Neural cell (in vitro differentiated cells): ENCODE results near the gene RNU11. TPM values are rescaled to one million over a fixed set of nuclear protein-coding genes. Genes with fewer than 3 reads are reported as not detected.
A peak's percentile ranks its signal among the peaks of the same experiment; 100 is the strongest.
"Not testable (repeated sequence)": the region's sequence is repeated elsewhere in the genome, so short reads cannot be mapped to it uniquely, and the experiment has no call there.

Experiments used
- H2AFZ ChIP-seq: fragments of 200-600, 300-800 bp; sonication (generic), shearing (Covaris generic); 2 replicates; pipeline ENCODE4 v1.6.0; 2014; ENCODE audit warnings: low read depth, mild to moderate bottlenecking, antibody characterized with exemption, low read length, moderate library complexity
- H3F3A ChIP-seq: fragments of 200-600 bp; shearing (Covaris generic); 2 replicates; pipeline ENCODE4 v1.6.1; 2016; ENCODE audit warnings: mild to moderate bottlenecking, moderate library complexity, mixed read lengths, antibody characterized with exemption, low read length; ENCODE audit not compliant: insufficient read depth, poor library complexity, severe bottlenecking
- H3K27ac ChIP-seq: fragments of 200-600, 300-800 bp; sonication (generic), shearing (Covaris generic); 2 replicates; pipeline ENCODE4 v1.5.1; 2014; ENCODE audit warnings: mild to moderate bottlenecking, low read length, moderate library complexity
- H3K27me3 ChIP-seq: fragments of 300-800, 200-600 bp; sonication (generic), shearing (Covaris generic); 2 replicates; pipeline ENCODE4 v1.6.0; 2014; ENCODE audit warnings: mild to moderate bottlenecking, low read depth, low read length, moderate library complexity; ENCODE audit not compliant: insufficient read depth
- H3K36me3 ChIP-seq: fragments of 300-800, 200-600 bp; sonication (generic), shearing (Covaris generic); 2 replicates; pipeline ENCODE4 v1.5.1; 2014; ENCODE audit warnings: mild to moderate bottlenecking, antibody characterized with exemption, low read length, moderate library complexity; ENCODE audit not compliant: insufficient read depth
- H3K4me2 ChIP-seq: fragments of 300-800, 200-600 bp; sonication (generic), shearing (Covaris generic); 2 replicates; pipeline ENCODE4 v1.6.0; 2014; ENCODE audit warnings: mild to moderate bottlenecking, low read length
- H3K4me3 ChIP-seq: fragments of 300-800, 200-600 bp; sonication (generic), shearing (Covaris generic); 2 replicates; pipeline ENCODE4 v1.5.1; 2014; ENCODE audit warnings: mild to moderate bottlenecking, low read length, moderate library complexity
- H3K79me2 ChIP-seq: fragments of 200-600 bp; shearing (Covaris generic); replicated peaks from 2 replicates; pipeline ENCODE4 v1.6.0; 2014; ENCODE audit warnings: mild to moderate bottlenecking, low read length, moderate library complexity; ENCODE audit not compliant: insufficient read depth
- H3K9ac ChIP-seq: fragments of 300-800, 200-600 bp; sonication (generic), shearing (Covaris generic); 2 replicates; pipeline ENCODE4 v1.6.1; 2016; ENCODE audit warnings: mild to moderate bottlenecking, low read length, mixed read lengths
- H3K9me2 ChIP-seq: fragments of 200-600 bp; shearing (Covaris generic); 2 replicates; pipeline ENCODE4 v1.6.1; 2016; ENCODE audit warnings: mild to moderate bottlenecking, low read length, mixed read lengths; ENCODE audit not compliant: insufficient read depth
- H3K9me3 ChIP-seq: fragments of 200-600, 300-800 bp; sonication (generic), shearing (Covaris generic); 2 replicates; pipeline ENCODE4 v1.6.1; 2016; ENCODE audit warnings: mild to moderate bottlenecking, mixed run types, low read length, moderate library complexity, mixed read lengths
- H4K20me1 ChIP-seq: fragments of 200-600 bp; shearing (Covaris generic); 2 replicates; pipeline ENCODE4 v1.6.1; 2016; ENCODE audit warnings: mild to moderate bottlenecking, mixed run types; ENCODE audit not compliant: insufficient read depth
- EP300 ChIP-seq: fragments of 450-650 bp; conservative IDR thresholded peaks from 2 replicates; pipeline ENCODE4 v1.6.1; 2014; ENCODE audit warnings: antibody characterized with exemption, mild to moderate bottlenecking, moderate library complexity; ENCODE audit not compliant: poor library complexity, severe bottlenecking
- EZH2 ChIP-seq: fragments of 200-600, 300-800 bp; shearing (Covaris generic), sonication (generic); IDR thresholded peaks from 2 replicates; pipeline ENCODE4 v1.6.1; 2014; ENCODE audit warnings: antibody characterized with exemption, low read length, borderline replicate concordance, mild to moderate bottlenecking; ENCODE audit not compliant: insufficient read depth, poor library complexity, severe bottlenecking
- MXI1 ChIP-seq: fragments of 450-650 bp; conservative IDR thresholded peaks from 2 replicates; pipeline ENCODE4 v1.6.1; 2014; ENCODE audit warnings: antibody characterized with exemption, mild to moderate bottlenecking; ENCODE audit not compliant: poor library complexity, severe bottlenecking
- POLR2AphosphoS5 ChIP-seq: IDR thresholded peaks from 2 replicates; pipeline ENCODE4 v1.6.1; 2012
- RAD21 ChIP-seq: fragments of 450-650 bp; conservative IDR thresholded peaks from 2 replicates; pipeline ENCODE4 v1.6.1; 2014; ENCODE audit warnings: antibody characterized with exemption, mild to moderate bottlenecking, moderate library complexity
- SMC3 ChIP-seq: fragments of 450-650 bp; conservative IDR thresholded peaks from 2 replicates; pipeline ENCODE4 v1.6.1; 2014; ENCODE audit warnings: antibody characterized with exemption, mild to moderate bottlenecking, moderate library complexity; ENCODE audit not compliant: poor library complexity
- TAF1 ChIP-seq: IDR thresholded peaks from 2 replicates; pipeline ENCODE4 v1.6.1; 2012; ENCODE audit warnings: low read depth
- polyA plus RNA-seq: library from polyadenylated mRNA; depleted of rRNA; stranded (reverse); fragments of >200 nt; gene quantifications from 2 replicates; pipeline ENCODE4 v1.2.3, GENCODE V29; 2014
- TF ChIP-seq, protein P1 (sequence below): fragments of 450-650 bp; IDR thresholded peaks from 2 replicates; pipeline ENCODE4 v1.5.1; 2014; ENCODE audit warnings: antibody characterized with exemption, mild to moderate bottlenecking, moderate library complexity; ENCODE audit not compliant: poor library complexity, severe bottlenecking
- TF ChIP-seq, protein P2 (sequence below): IDR thresholded peaks from 2 replicates; pipeline ENCODE4 v1.6.1; 2012; ENCODE audit warnings: borderline replicate concordance

RNU11 gene
- polyA plus RNA-seq, 1 donor from 2014 or later = not detected

DNA sequence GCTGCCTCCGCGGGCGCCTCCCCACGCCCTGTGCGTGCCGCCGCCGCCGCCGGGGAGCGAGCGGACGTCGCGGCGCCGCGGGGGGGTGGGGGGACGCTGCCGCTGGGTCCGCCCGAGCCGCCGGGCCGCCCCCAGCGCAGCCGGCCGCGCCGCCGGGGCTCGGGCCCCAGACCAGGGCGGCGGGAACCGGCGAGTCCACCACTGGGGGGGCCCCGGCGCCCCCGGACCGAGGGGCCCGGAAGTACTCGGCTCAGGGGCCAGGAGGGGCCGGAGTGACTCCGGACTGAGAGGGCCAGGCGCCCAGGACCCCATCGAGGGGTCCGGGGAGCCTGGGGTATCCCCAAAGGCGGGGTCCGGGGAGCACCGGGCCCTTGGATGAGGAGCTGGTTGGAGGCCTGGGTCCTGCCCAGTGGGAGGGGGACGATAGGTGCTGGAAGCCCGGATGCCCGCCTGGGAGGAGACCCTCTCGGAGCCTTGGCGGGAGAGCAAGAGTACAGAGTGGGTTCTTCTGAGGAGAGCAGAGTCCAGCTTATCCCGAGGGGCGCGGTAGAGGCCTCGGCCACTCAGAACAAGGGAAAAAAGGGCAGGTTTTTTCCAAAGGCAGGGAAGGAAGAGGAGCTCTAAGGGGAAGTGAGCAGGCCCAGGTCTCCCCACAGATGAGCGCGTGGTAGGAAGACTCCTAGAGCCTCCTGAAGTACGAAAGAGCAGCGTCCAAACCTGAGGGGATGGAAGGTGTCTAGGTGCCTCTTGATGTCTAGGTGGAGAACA, 20.7 kb downstream of the RNU11 start:
- H3K4me2 ChIP-seq = peak overlapping the region; percentile 71
- no peaks in the 10 kb centered on the region for H3K9me3 ChIP-seq
- H3F3A ChIP-seq = peaks cover 14% of the 10 kb centered on the region
- H3K79me2 ChIP-seq = peaks cover 14% of the 10 kb centered on the region
- no peaks in the 10 kb centered on the region for H3K36me3 ChIP-seq
- H4K20me1 ChIP-seq = no peaks in the 10 kb centered on the region
- H3K9me2 ChIP-seq = no peaks in the 10 kb centered on the region
- H3K27me3 ChIP-seq = no peaks in the 10 kb centered on the region
- peak overlapping the region; percentile 96 for H3K9ac ChIP-seq
- H3K4me3 ChIP-seq = peak overlapping the region; percentile 90
- peak; percentile 28 for TF ChIP-seq TAF1
- TF ChIP-seq MXI1 = peak; percentile 18
- TF ChIP-seq, protein P1, sequence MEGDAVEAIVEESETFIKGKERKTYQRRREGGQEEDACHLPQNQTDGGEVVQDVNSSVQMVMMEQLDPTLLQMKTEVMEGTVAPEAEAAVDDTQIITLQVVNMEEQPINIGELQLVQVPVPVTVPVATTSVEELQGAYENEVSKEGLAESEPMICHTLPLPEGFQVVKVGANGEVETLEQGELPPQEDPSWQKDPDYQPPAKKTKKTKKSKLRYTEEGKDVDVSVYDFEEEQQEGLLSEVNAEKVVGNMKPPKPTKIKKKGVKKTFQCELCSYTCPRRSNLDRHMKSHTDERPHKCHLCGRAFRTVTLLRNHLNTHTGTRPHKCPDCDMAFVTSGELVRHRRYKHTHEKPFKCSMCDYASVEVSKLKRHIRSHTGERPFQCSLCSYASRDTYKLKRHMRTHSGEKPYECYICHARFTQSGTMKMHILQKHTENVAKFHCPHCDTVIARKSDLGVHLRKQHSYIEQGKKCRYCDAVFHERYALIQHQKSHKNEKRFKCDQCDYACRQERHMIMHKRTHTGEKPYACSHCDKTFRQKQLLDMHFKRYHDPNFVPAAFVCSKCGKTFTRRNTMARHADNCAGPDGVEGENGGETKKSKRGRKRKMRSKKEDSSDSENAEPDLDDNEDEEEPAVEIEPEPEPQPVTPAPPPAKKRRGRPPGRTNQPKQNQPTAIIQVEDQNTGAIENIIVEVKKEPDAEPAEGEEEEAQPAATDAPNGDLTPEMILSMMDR = no peak
- no peak for TF ChIP-seq EP300
- TF ChIP-seq EZH2 = no peak
- TF ChIP-seq, protein P2, sequence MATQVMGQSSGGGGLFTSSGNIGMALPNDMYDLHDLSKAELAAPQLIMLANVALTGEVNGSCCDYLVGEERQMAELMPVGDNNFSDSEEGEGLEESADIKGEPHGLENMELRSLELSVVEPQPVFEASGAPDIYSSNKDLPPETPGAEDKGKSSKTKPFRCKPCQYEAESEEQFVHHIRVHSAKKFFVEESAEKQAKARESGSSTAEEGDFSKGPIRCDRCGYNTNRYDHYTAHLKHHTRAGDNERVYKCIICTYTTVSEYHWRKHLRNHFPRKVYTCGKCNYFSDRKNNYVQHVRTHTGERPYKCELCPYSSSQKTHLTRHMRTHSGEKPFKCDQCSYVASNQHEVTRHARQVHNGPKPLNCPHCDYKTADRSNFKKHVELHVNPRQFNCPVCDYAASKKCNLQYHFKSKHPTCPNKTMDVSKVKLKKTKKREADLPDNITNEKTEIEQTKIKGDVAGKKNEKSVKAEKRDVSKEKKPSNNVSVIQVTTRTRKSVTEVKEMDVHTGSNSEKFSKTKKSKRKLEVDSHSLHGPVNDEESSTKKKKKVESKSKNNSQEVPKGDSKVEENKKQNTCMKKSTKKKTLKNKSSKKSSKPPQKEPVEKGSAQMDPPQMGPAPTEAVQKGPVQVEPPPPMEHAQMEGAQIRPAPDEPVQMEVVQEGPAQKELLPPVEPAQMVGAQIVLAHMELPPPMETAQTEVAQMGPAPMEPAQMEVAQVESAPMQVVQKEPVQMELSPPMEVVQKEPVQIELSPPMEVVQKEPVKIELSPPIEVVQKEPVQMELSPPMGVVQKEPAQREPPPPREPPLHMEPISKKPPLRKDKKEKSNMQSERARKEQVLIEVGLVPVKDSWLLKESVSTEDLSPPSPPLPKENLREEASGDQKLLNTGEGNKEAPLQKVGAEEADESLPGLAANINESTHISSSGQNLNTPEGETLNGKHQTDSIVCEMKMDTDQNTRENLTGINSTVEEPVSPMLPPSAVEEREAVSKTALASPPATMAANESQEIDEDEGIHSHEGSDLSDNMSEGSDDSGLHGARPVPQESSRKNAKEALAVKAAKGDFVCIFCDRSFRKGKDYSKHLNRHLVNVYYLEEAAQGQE = no peak
- no peak for TF ChIP-seq RAD21
- no peak for TF ChIP-seq SMC3
- TF ChIP-seq POLR2AphosphoS5 = peak; percentile 29
- H2AFZ ChIP-seq = peak overlapping the region; percentile 85
- peak overlapping the region; percentile 91 for H3K27ac ChIP-seq

DNA sequence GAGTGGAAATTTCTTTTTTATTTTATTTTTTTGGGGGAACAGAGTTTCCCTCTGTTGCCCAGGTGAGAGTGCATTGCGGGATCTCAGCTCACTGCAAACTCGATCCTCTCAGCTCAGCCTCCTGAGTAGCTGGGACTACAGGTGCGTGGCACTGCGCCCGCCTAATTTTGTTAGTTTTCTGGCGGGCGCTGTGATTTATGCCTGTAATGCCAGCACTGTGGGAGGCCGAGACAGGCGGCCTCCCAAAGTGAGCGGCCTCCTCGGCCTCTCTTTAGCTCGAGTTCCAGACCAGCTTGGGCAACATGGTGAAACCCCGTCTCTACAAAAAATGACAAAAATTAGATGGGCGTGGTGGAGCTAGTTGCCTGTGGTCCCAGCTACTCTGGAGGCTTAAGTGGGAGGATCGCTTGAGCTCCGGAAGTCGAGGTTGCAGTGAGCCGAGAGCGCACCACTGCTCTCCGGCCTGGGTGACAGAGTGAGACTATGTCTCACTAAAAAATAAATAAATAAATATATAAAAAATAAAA, 22.9 kb downstream of the RNU11 start:
- TF ChIP-seq TAF1 (no peak), MXI1 (no peak), POLR2AphosphoS5 (no peak), EZH2 (no peak), EP300 (no peak), RAD21 (no peak), SMC3 (no peak)
- TF ChIP-seq, protein P2 = no peak
- TF ChIP-seq, protein P1 = no peak

DNA sequence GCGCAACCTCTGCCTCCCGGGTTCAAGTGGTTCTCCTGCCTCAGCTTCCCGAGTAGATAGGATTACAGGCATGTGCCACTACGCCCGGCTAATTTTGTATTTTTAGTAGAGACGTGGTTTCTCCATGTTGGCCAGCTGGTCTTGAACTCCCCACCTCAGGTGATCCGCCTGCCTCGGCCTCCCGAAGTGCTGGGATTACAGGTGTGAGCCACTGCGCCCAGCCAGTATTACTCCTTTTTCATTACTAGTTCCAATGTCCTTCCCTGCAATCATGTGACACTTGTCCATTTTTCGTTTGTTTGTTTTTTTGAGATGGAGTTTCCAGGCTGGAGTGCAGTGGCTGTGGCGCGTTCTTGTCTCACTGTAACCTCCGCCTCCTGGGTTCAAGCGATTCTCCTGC, 24.6 kb downstream of the RNU11 start:
- H3F3A ChIP-seq = peaks cover 13% of the 10 kb centered on the region
- not testable (repeated sequence) for H3K9me2 ChIP-seq, H2AFZ ChIP-seq, H3K9ac ChIP-seq, H3K9me3 ChIP-seq, H3K27me3 ChIP-seq, H3K4me2 ChIP-seq, H4K20me1 ChIP-seq, H3K4me3 ChIP-seq, H3K27ac ChIP-seq, H3K36me3 ChIP-seq
- H3K79me2 ChIP-seq = peaks cover 14% of the 10 kb centered on the region

More for the DNA sequence above, 22.9 kb downstream of the RNU11 start:
- H4K20me1 ChIP-seq = no peaks in the 10 kb centered on the region
- no peak overlapping the region for H3K4me2 ChIP-seq
- peaks cover 14% of the 10 kb centered on the region for H3K79me2 ChIP-seq
- H3K9ac ChIP-seq = no peak overlapping the region
- H3K4me3 ChIP-seq = no peak overlapping the region
- H3K9me3 ChIP-seq = no peaks in the 10 kb centered on the region
- H3K9me2 ChIP-seq = no peaks in the 10 kb centered on the region
- no peaks in the 10 kb centered on the region for H3K36me3 ChIP-seq
- peaks cover 14% of the 10 kb centered on the region for H3F3A ChIP-seq
- H3K27ac ChIP-seq = no peak overlapping the region
- no peaks in the 10 kb centered on the region for H3K27me3 ChIP-seq
- H2AFZ ChIP-seq = no peak overlapping the region
